HEK293 (cell line): ENCODE data around the gene LRRC49.
A peak's percentile ranks its signal among the peaks of the same experiment; 100 is the strongest.

Experiments used
- BCL11A ChIP-seq: fragments of 450-650 bp; formaldehyde crosslinking; IDR thresholded peaks from 2 replicates; pipeline ENCODE4 v1.5.1; 2016; ENCODE audit warnings: low read depth, missing biosample characterization, missing genetic modification characterization
- GFI1B ChIP-seq: fragments of 450-650 bp; formaldehyde crosslinking; IDR thresholded peaks from 2 replicates; pipeline ENCODE4 v1.5.1; 2016; ENCODE audit warnings: missing biosample characterization, missing genetic modification characterization
- HOXA7 ChIP-seq: sonication (generic); formaldehyde crosslinking; IDR thresholded peaks from 2 replicates; pipeline ENCODE4 v1.8.1; 2022; ENCODE audit warnings: missing genetic modification reagents, borderline replicate concordance
- MEIS1 ChIP-seq: sonication (generic); formaldehyde crosslinking; IDR thresholded peaks from 2 replicates; pipeline ENCODE4 v1.8.1; 2022; ENCODE audit warnings: missing genetic modification reagents, mild to moderate bottlenecking, borderline replicate concordance
- YY1 ChIP-seq: fragments of 450-650 bp; formaldehyde crosslinking; IDR thresholded peaks from 2 replicates; pipeline ENCODE4 v1.5.1; 2018; ENCODE audit warnings: missing biosample characterization, missing genetic modification characterization
- YY2 ChIP-seq: fragments of 450-650 bp; formaldehyde crosslinking; IDR thresholded peaks from 2 replicates; pipeline ENCODE4 v1.5.1; 2016; ENCODE audit warnings: missing biosample characterization, missing genetic modification characterization
- ZBTB20 ChIP-seq: fragments of 450-650 bp; formaldehyde crosslinking; IDR thresholded peaks from 2 replicates; pipeline ENCODE4 v1.5.1; 2016; ENCODE audit warnings: missing biosample characterization, missing genetic modification characterization
- ZFP3 ChIP-seq: fragments of 450-650 bp; formaldehyde crosslinking; IDR thresholded peaks from 2 replicates; pipeline ENCODE4 v1.5.1; 2016; ENCODE audit warnings: low read depth, missing biosample characterization, missing genetic modification characterization
- ZFP41 ChIP-seq: fragments of 450-650 bp; formaldehyde crosslinking; IDR thresholded peaks from 2 replicates; pipeline ENCODE4 v1.5.1; 2016; ENCODE audit warnings: missing biosample characterization, missing genetic modification characterization, borderline replicate concordance
- ZNF114 ChIP-seq: fragments of 450-650 bp; formaldehyde crosslinking; IDR thresholded peaks from 2 replicates; pipeline ENCODE4 v1.5.0; 2017; ENCODE audit warnings: missing biosample characterization, missing genetic modification characterization
- ZNF175 ChIP-seq: fragments of 450-650 bp; formaldehyde crosslinking; IDR thresholded peaks from 2 replicates; pipeline ENCODE4 v1.5.1; 2016; ENCODE audit warnings: missing biosample characterization, missing genetic modification characterization
- ZNF19 ChIP-seq: fragments of 450-650 bp; formaldehyde crosslinking; IDR thresholded peaks from 2 replicates; pipeline ENCODE4; 2016; ENCODE audit warnings: missing biosample characterization, missing genetic modification characterization, low read depth
- ZNF223 ChIP-seq: fragments of 450-650 bp; formaldehyde crosslinking; IDR thresholded peaks from 2 replicates; pipeline ENCODE4 v1.5.1; 2016; ENCODE audit warnings: missing biosample characterization, missing genetic modification characterization
- ZNF292 ChIP-seq: fragments of 450-650 bp; formaldehyde crosslinking; IDR thresholded peaks from 2 replicates; pipeline ENCODE4 v1.5.1; 2016; ENCODE audit warnings: low read depth, missing biosample characterization, missing genetic modification characterization, borderline replicate concordance
- ZNF354C ChIP-seq: fragments of 450-650 bp; formaldehyde crosslinking; IDR thresholded peaks from 2 replicates; pipeline ENCODE4 v1.5.1; 2016; ENCODE audit warnings: missing biosample characterization, missing genetic modification characterization, low read depth, borderline replicate concordance
- ZNF521 ChIP-seq: fragments of 450-650 bp; formaldehyde crosslinking; IDR thresholded peaks from 2 replicates; pipeline ENCODE4 v1.5.1; 2017; ENCODE audit warnings: missing biosample characterization, mild to moderate bottlenecking, missing genetic modification characterization
- ZNF555 ChIP-seq: fragments of 450-650 bp; formaldehyde crosslinking; conservative IDR thresholded peaks from 2 replicates; pipeline ENCODE4 v1.5.1; 2017; ENCODE audit warnings: missing biosample characterization, mild to moderate bottlenecking, missing genetic modification characterization, inconsistent platforms
- ZNF558 ChIP-seq: fragments of 450-650 bp; formaldehyde crosslinking; IDR thresholded peaks from 2 replicates; pipeline ENCODE4 v1.5.1; 2016; ENCODE audit warnings: missing biosample characterization, missing genetic modification characterization
- ZNF571 ChIP-seq: fragments of 450-650 bp; formaldehyde crosslinking; IDR thresholded peaks from 2 replicates; pipeline ENCODE4 v1.5.0; 2017; ENCODE audit warnings: missing biosample characterization, missing genetic modification characterization
- ZNF596 ChIP-seq: fragments of 450-650 bp; IDR thresholded peaks from 2 replicates; pipeline ENCODE4 v1.5.0; 2018; ENCODE audit warnings: missing biosample characterization, mild to moderate bottlenecking, missing genetic modification characterization, moderate library complexity
- ZNF621 ChIP-seq: fragments of 450-650 bp; formaldehyde crosslinking; IDR thresholded peaks from 2 replicates; pipeline ENCODE4 v1.5.1; 2017; ENCODE audit warnings: missing biosample characterization, missing genetic modification characterization
- ZNF623 ChIP-seq: fragments of 450-650 bp; formaldehyde crosslinking; IDR thresholded peaks from 2 replicates; pipeline ENCODE4 v1.5.1; 2016; ENCODE audit warnings: missing biosample characterization, missing genetic modification characterization
- ZNF677 ChIP-seq: fragments of 450-650 bp; IDR thresholded peaks from 2 replicates; pipeline ENCODE4 v1.5.0; 2018; ENCODE audit warnings: missing biosample characterization, mild to moderate bottlenecking, missing genetic modification characterization, moderate library complexity
- ZNF701 ChIP-seq: fragments of 450-650 bp; formaldehyde crosslinking; IDR thresholded peaks from 2 replicates; pipeline ENCODE4 v1.5.1; 2016; ENCODE audit warnings: missing biosample characterization, missing genetic modification characterization
- ZNF777 ChIP-seq: fragments of 450-650 bp; formaldehyde crosslinking; IDR thresholded peaks from 2 replicates; pipeline ENCODE4 v1.5.1; 2017; ENCODE audit warnings: missing biosample characterization, missing genetic modification characterization, borderline replicate concordance
- TF ChIP-seq, protein P1 (sequence below): fragments of 450-650 bp; formaldehyde crosslinking; IDR thresholded peaks from 2 replicates; pipeline ENCODE4 v1.5.1; 2017; ENCODE audit warnings: missing biosample characterization, missing genetic modification characterization
- TF ChIP-seq, protein P2 (sequence below): fragments of 450-650 bp; formaldehyde crosslinking; IDR thresholded peaks from 2 replicates; pipeline ENCODE4 v1.5.1; 2016; ENCODE audit warnings: missing biosample characterization, missing genetic modification characterization
- TF ChIP-seq, protein P3 (sequence below): fragments of 450-650 bp; formaldehyde crosslinking; IDR thresholded peaks from 2 replicates; pipeline ENCODE4 v1.5.1; 2017; ENCODE audit warnings: missing biosample characterization, missing genetic modification characterization
- TF ChIP-seq, protein P4 (sequence below): fragments of 450-650 bp; formaldehyde crosslinking; IDR thresholded peaks from 2 replicates; pipeline ENCODE4 v1.5.1; 2017; ENCODE audit warnings: missing biosample characterization, missing genetic modification characterization
- TF ChIP-seq, protein P5 (sequence below): fragments of 450-650 bp; formaldehyde crosslinking; IDR thresholded peaks from 2 replicates; pipeline ENCODE4 v1.5.1; 2016; ENCODE audit warnings: missing biosample characterization, missing genetic modification characterization
- TF ChIP-seq, protein P6 (sequence below): IDR thresholded peaks from 2 replicates; pipeline ENCODE4 v1.6.1; 2011; ENCODE audit warnings: mild to moderate bottlenecking, low read depth, low read length, borderline replicate concordance

Gene LRRC49

DNA sequence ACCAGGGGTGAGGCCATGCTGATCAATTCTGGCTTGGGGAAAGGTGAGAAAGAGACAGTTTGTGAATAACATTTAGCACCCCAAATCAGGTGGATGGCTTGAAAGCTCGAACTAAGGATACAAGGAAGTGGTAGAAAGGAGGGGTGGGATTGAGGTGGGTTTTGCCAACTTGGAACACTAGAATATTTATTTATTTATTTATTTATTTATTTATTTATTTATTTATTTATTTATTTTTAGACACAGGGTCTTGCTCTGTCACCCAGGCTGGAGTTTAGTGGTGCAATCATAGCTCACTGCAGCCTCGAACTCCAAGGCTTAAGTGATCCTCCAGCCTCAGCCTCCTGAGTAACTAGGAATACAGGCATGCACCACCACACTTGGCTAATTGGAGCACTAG, 191.6 kb downstream of the LRRC49 start (continued):
- TF ChIP-seq, protein P1, sequence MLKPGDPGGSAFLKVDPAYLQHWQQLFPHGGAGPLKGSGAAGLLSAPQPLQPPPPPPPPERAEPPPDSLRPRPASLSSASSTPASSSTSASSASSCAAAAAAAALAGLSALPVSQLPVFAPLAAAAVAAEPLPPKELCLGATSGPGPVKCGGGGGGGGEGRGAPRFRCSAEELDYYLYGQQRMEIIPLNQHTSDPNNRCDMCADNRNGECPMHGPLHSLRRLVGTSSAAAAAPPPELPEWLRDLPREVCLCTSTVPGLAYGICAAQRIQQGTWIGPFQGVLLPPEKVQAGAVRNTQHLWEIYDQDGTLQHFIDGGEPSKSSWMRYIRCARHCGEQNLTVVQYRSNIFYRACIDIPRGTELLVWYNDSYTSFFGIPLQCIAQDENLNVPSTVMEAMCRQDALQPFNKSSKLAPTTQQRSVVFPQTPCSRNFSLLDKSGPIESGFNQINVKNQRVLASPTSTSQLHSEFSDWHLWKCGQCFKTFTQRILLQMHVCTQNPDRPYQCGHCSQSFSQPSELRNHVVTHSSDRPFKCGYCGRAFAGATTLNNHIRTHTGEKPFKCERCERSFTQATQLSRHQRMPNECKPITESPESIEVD (tag by site-specific recombination) = no peak
- no peak for TF ChIP-seq ZNF596
- TF ChIP-seq ZNF558 (tag by site-specific recombination) = peak; percentile 92
- TF ChIP-seq ZNF292 (tag by site-specific recombination) = 0 out of 2 replicates have a peak, but pooled peaks have one; percentile 36
- peak; percentile 67 for TF ChIP-seq ZFP3
- TF ChIP-seq, protein P2, sequence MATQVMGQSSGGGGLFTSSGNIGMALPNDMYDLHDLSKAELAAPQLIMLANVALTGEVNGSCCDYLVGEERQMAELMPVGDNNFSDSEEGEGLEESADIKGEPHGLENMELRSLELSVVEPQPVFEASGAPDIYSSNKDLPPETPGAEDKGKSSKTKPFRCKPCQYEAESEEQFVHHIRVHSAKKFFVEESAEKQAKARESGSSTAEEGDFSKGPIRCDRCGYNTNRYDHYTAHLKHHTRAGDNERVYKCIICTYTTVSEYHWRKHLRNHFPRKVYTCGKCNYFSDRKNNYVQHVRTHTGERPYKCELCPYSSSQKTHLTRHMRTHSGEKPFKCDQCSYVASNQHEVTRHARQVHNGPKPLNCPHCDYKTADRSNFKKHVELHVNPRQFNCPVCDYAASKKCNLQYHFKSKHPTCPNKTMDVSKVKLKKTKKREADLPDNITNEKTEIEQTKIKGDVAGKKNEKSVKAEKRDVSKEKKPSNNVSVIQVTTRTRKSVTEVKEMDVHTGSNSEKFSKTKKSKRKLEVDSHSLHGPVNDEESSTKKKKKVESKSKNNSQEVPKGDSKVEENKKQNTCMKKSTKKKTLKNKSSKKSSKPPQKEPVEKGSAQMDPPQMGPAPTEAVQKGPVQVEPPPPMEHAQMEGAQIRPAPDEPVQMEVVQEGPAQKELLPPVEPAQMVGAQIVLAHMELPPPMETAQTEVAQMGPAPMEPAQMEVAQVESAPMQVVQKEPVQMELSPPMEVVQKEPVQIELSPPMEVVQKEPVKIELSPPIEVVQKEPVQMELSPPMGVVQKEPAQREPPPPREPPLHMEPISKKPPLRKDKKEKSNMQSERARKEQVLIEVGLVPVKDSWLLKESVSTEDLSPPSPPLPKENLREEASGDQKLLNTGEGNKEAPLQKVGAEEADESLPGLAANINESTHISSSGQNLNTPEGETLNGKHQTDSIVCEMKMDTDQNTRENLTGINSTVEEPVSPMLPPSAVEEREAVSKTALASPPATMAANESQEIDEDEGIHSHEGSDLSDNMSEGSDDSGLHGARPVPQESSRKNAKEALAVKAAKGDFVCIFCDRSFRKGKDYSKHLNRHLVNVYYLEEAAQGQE (tag by site-specific recombination) = peak; percentile 82; the same call in 1 of the 2 replicates
- TF ChIP-seq, protein P3, sequence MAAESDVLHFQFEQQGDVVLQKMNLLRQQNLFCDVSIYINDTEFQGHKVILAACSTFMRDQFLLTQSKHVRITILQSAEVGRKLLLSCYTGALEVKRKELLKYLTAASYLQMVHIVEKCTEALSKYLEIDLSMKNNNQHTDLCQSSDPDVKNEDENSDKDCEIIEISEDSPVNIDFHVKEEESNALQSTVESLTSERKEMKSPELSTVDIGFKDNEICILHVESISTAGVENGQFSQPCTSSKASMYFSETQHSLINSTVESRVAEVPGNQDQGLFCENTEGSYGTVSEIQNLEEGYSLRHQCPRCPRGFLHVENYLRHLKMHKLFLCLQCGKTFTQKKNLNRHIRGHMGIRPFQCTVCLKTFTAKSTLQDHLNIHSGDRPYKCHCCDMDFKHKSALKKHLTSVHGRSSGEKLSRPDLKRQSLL (tag by site-specific recombination) = no peak
- no peak for TF ChIP-seq ZFP41 (tag by site-specific recombination)
- TF ChIP-seq ZNF223 (tag by site-specific recombination) = peak; percentile 77
- no peak for TF ChIP-seq BCL11A (tag by site-specific recombination)
- TF ChIP-seq, protein P4, sequence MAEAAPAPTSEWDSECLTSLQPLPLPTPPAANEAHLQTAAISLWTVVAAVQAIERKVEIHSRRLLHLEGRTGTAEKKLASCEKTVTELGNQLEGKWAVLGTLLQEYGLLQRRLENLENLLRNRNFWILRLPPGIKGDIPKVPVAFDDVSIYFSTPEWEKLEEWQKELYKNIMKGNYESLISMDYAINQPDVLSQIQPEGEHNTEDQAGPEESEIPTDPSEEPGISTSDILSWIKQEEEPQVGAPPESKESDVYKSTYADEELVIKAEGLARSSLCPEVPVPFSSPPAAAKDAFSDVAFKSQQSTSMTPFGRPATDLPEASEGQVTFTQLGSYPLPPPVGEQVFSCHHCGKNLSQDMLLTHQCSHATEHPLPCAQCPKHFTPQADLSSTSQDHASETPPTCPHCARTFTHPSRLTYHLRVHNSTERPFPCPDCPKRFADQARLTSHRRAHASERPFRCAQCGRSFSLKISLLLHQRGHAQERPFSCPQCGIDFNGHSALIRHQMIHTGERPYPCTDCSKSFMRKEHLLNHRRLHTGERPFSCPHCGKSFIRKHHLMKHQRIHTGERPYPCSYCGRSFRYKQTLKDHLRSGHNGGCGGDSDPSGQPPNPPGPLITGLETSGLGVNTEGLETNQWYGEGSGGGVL (tag by site-specific recombination) = no peak
- TF ChIP-seq ZBTB20 (tag by site-specific recombination) = no peak
- TF ChIP-seq YY2 (tag by site-specific recombination) = no peak
- TF ChIP-seq ZNF777 (tag by site-specific recombination) = no peak
- TF ChIP-seq, protein P5, sequence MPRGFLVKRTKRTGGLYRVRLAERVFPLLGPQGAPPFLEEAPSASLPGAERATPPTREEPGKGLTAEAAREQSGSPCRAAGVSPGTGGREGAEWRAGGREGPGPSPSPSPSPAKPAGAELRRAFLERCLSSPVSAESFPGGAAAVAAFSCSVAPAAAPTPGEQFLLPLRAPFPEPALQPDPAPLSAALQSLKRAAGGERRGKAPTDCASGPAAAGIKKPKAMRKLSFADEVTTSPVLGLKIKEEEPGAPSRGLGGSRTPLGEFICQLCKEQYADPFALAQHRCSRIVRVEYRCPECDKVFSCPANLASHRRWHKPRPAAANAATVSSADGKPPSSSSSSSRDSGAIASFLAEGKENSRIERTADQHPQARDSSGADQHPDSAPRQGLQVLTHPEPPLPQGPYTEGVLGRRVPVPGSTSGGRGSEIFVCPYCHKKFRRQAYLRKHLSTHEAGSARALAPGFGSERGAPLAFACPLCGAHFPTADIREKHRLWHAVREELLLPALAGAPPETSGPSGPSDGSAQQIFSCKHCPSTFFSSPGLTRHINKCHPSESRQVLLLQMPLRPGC (tag by site-specific recombination) = no peak
- TF ChIP-seq ZNF175 (tag by site-specific recombination) = no peak
- TF ChIP-seq ZNF114 = no peak
- no peak for TF ChIP-seq ZNF677
- no peak for TF ChIP-seq ZNF521 (tag by site-specific recombination)
- no peak for TF ChIP-seq ZNF621
- no peak for TF ChIP-seq MEIS1 (CRISPR knock-in tag)
- peak; percentile 99 for TF ChIP-seq ZNF555 (tag by site-specific recombination)
- no peak for TF ChIP-seq YY1 (tag by site-specific recombination)
- TF ChIP-seq HOXA7 = no peak
- TF ChIP-seq ZNF623 (tag by site-specific recombination) = peak; percentile 86
- TF ChIP-seq, protein P6, sequence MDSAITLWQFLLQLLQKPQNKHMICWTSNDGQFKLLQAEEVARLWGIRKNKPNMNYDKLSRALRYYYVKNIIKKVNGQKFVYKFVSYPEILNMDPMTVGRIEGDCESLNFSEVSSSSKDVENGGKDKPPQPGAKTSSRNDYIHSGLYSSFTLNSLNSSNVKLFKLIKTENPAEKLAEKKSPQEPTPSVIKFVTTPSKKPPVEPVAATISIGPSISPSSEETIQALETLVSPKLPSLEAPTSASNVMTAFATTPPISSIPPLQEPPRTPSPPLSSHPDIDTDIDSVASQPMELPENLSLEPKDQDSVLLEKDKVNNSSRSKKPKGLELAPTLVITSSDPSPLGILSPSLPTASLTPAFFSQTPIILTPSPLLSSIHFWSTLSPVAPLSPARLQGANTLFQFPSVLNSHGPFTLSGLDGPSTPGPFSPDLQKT = no peak
- peak; percentile 65; the same call in 1 of the 2 replicates for TF ChIP-seq GFI1B
- TF ChIP-seq ZNF701 (tag by site-specific recombination) = no peak
- TF ChIP-seq ZNF19 (tag by site-specific recombination) = peak; percentile 96; the same call in 1 of the 2 replicates
- peak; percentile 57; the same call in 1 of the 2 replicates for TF ChIP-seq ZNF354C (tag by site-specific recombination)
- TF ChIP-seq ZNF571 (tag by site-specific recombination) = no peak
